Endothelial cell of umbilical vein (primary cell): Measurements from ENCODE around the gene HOMER1. TPM values are rescaled to one million over a fixed set of nuclear protein-coding genes. Genes with fewer than 3 reads are reported as not detected.

Experiments
- BruUV-seq: library from RNA; stranded (reverse); fragments of 400-500 nt; replicated peaks from 2 replicates; lab custom pipeline; 2021; lab: Mats Ljungman, UMichigan
- CTCF ChIA-PET: fragments of 300-600, 350-600 bp; sonication (Branson Sonifier 250); formaldehyde crosslinking; loops from one replicate; lab custom pipeline; 2021; ENCODE audit warnings: antibody characterized with exemption, inconsistent platforms; lab: Charles Lee
- POLR2A ChIA-PET: fragments of 300-600, 350-600 bp; sonication (Branson Sonifier 250); formaldehyde crosslinking; loops from one replicate; lab custom pipeline; 2021; ENCODE audit warnings: antibody characterized with exemption, inconsistent platforms; lab: Charles Lee
- DNase-seq: peaks from one replicate; pipeline ENCODE4 v3.0.0-alpha.2; 2011; ENCODE audit warnings: low read depth, low spot score
- FAIRE-seq: peaks from 2 replicates; lab custom pipeline; 2011; peaks lifted over from hg19 to GRCh38; lab: Jason Lieb, UNC
- H2AFZ ChIP-seq: 2 replicates; pipeline ENCODE4 v1.6.0; 2012; ENCODE audit warnings: low read depth, low read length, control low read depth, inconsistent platforms
- H3K27ac ChIP-seq: 2 replicates; pipeline ENCODE4 v1.5.1; 2011; ENCODE audit warnings: low read depth, mild to moderate bottlenecking, control low read depth, low read length, moderate library complexity; ENCODE audit not compliant: insufficient read depth
- H3K27me3 ChIP-seq, 2 experiments: 2 replicates each; pipeline versions ENCODE4 v1.6.0 to v1.6.1; 2011; ENCODE audit warnings: low read length in 2 of 2, mixed read lengths in 1 of 2; ENCODE audit not compliant: control insufficient read depth in 2 of 2, insufficient read depth in 2 of 2
- H3K36me3 ChIP-seq, 2 experiments: 2 replicates in 1 of 2; 3 replicates in 1 of 2; pipeline ENCODE4 v1.5.1; 2011; ENCODE audit warnings: low read length in 2 of 2, mild to moderate bottlenecking in 1 of 2, moderate library complexity in 1 of 2; ENCODE audit not compliant: control insufficient read depth in 2 of 2, insufficient read depth in 2 of 2; ENCODE audit errors: extremely low read depth in 1 of 2
- H3K4me1 ChIP-seq: 3 replicates; pipeline ENCODE4 v1.5.1; 2011; ENCODE audit warnings: mild to moderate bottlenecking, low read length; ENCODE audit not compliant: control insufficient read depth, insufficient read depth; ENCODE audit errors: extremely low read depth
- H3K4me2 ChIP-seq: 2 replicates; pipeline ENCODE4 v1.6.1; 2011; ENCODE audit warnings: low read length, control low read depth, mixed read lengths; ENCODE audit not compliant: insufficient read depth
- H3K4me3 ChIP-seq, 3 experiments: fragments of 200-600 bp in 1 of 3; sonication (generic), shearing (Covaris generic) in 1 of 3; replicated peaks in 1 of 3; 2 replicates each; pipeline ENCODE4 v1.5.1; 2011 to 2016; ENCODE audit warnings: control low read depth in 3 of 3, low read length in 3 of 3, mild to moderate bottlenecking in 2 of 3, inconsistent platforms in 1 of 3, low read depth in 1 of 3, moderate library complexity in 1 of 3; ENCODE audit not compliant: insufficient read depth in 1 of 3
- H3K79me2 ChIP-seq: 2 replicates; pipeline ENCODE4 v1.6.0; 2012; ENCODE audit warnings: low read length, inconsistent platforms; ENCODE audit not compliant: control insufficient read depth, insufficient read depth
- H3K9ac ChIP-seq: replicated peaks from 2 replicates; pipeline ENCODE3; 2011; ENCODE audit warnings: low read length, control low read depth; ENCODE audit not compliant: insufficient read depth; ENCODE audit errors: extremely low read depth
- H3K9me1 ChIP-seq: replicated peaks from 3 replicates; pipeline ENCODE4 v1.6.0; 2011; ENCODE audit warnings: mild to moderate bottlenecking, low read length; ENCODE audit not compliant: control insufficient read depth, insufficient read depth; ENCODE audit errors: extremely low read depth
- H3K9me3 ChIP-seq: replicated peaks from 2 replicates; pipeline ENCODE4 v1.5.1; 2012; ENCODE audit warnings: low read length, inconsistent platforms; ENCODE audit not compliant: control insufficient read depth, insufficient read depth
- H4K20me1 ChIP-seq: replicated peaks from 2 replicates; pipeline ENCODE3; 2011; ENCODE audit warnings: mild to moderate bottlenecking, low read length; ENCODE audit not compliant: control insufficient read depth, insufficient read depth; ENCODE audit errors: extremely low read depth
- EZH2 ChIP-seq: IDR thresholded peaks from 2 replicates; pipeline ENCODE4 v1.6.1; 2012; ENCODE audit warnings: borderline replicate concordance, low read depth, mild to moderate bottlenecking, moderate library complexity, low read length, inconsistent platforms; ENCODE audit not compliant: severe bottlenecking
- FOS ChIP-seq: IDR thresholded peaks from 2 replicates; pipeline ENCODE4 v1.6.1; 2011; ENCODE audit warnings: mild to moderate bottlenecking, low read length, moderate library complexity, borderline replicate concordance; ENCODE audit not compliant: insufficient read depth
- GATA2 ChIP-seq: IDR thresholded peaks from 2 replicates; pipeline ENCODE4 v1.7.0; 2011; ENCODE audit warnings: low read depth, mild to moderate bottlenecking, moderate library complexity, mixed read lengths, low read length; ENCODE audit not compliant: insufficient read length, insufficient read depth
- JUN ChIP-seq: IDR thresholded peaks from 2 replicates; pipeline ENCODE4 v1.6.1; 2011; ENCODE audit warnings: borderline replicate concordance, low read depth; ENCODE audit not compliant: insufficient read length, insufficient read depth
- MYC ChIP-seq: IDR thresholded peaks from one replicate; pipeline ENCODE4 v1.6.1; 2011; ENCODE audit warnings: mild to moderate bottlenecking, low read depth, low read length
- POLR2A ChIP-seq: IDR thresholded peaks from 2 replicates; pipeline ENCODE4 v1.6.1; 2012; ENCODE audit warnings: low read depth, mild to moderate bottlenecking, control low read depth, low read length
- POLR2AphosphoS5 ChIP-seq: IDR thresholded peaks from 2 replicates; pipeline ENCODE4 v1.6.1; 2012; ENCODE audit warnings: low read depth, mild to moderate bottlenecking, control low read depth, low read length, moderate library complexity; ENCODE audit not compliant: insufficient read depth
- dilution Hi-C: fragments of 300-500 bp; cut with MboI; formaldehyde crosslinking; loops from one replicate; pipeline ENCODE4 v1.15.0; 2019; ENCODE audit warnings: low sequenced_read_pairs; ENCODE audit not compliant: extremely low pct_ligation_motif_present
- intact Hi-C: fragments of 100-400 bp; cut with micrococcal nuclease; formaldehyde crosslinking; loops from one replicate; pipeline ENCODE4 v1.10.0; 2022
- polyA plus RNA-seq, 4 experiments: library from polyadenylated mRNA; depleted of rRNA in 3 of 4; stranded (reverse) in 3 of 4; unstranded in 1 of 4; fragments of >200 nt; gene quantifications; 2 replicates each; pipeline versions ENCODE4 v1.2.1 to v1.2.3, GENCODE V29; 2011 to 2012; ENCODE audit warnings: missing spikeins in 1 of 4
- total RNA-seq: library from RNA; stranded (reverse); gene quantifications from 2 replicates; pipeline ENCODE4 v1.2.3, GENCODE V29; 2021
- TF ChIP-seq, protein P1 (sequence below), 2 donors: IDR thresholded peaks; 1 replicate in 1 of 2; 2 replicates in 1 of 2; pipeline ENCODE4 v1.5.1; 2011; ENCODE audit warnings: low read length in 2 of 2, mild to moderate bottlenecking in 2 of 2, moderate library complexity in 2 of 2, control low read depth in 1 of 2, inconsistent platforms in 1 of 2, low read depth in 1 of 2; ENCODE audit not compliant: insufficient read depth in 1 of 2; ENCODE audit errors: extremely low read depth in 1 of 2
- TF ChIP-seq, protein P2 (sequence below): IDR thresholded peaks from 2 replicates; pipeline ENCODE4 v1.6.1; 2011; ENCODE audit not compliant: insufficient read depth, insufficient read length

HOMER1 gene
- total and polyA plus RNA-seq, 2 donors (not counting 3 experiments of a cell fraction or from before 2014, with no cell fraction given), result 0.57 to 3.9 TPM

GRCh38 chr5:79486116-79486515 is 27.8 kb downstream of the HOMER1 start:
- Histone ChIP-seq H2AFZ (no peak overlapping the region), H3K36me3 (no peaks in the 10 kb centered on the region), H3K27ac (no peak overlapping the region), H3K4me1 (no peaks in the 10 kb centered on the region), H3K4me2 (no peak overlapping the region), H4K20me1 (no peaks in the 10 kb centered on the region), H3K27me3 (no peaks in the 10 kb centered on the region), H3K4me3 (no peak overlapping the region), H3K79me2 (no peaks in the 10 kb centered on the region), H3K9ac (no peak overlapping the region), H3K9me3 (no peaks in the 10 kb centered on the region), H3K9me1 (no peaks in the 10 kb centered on the region)
- BruUV-seq, result no TSS peak
- no peak for DNase-seq
- no peak for FAIRE-seq
- TF ChIP-seq POLR2AphosphoS5, result no peak
- TF ChIP-seq, protein P1, sequence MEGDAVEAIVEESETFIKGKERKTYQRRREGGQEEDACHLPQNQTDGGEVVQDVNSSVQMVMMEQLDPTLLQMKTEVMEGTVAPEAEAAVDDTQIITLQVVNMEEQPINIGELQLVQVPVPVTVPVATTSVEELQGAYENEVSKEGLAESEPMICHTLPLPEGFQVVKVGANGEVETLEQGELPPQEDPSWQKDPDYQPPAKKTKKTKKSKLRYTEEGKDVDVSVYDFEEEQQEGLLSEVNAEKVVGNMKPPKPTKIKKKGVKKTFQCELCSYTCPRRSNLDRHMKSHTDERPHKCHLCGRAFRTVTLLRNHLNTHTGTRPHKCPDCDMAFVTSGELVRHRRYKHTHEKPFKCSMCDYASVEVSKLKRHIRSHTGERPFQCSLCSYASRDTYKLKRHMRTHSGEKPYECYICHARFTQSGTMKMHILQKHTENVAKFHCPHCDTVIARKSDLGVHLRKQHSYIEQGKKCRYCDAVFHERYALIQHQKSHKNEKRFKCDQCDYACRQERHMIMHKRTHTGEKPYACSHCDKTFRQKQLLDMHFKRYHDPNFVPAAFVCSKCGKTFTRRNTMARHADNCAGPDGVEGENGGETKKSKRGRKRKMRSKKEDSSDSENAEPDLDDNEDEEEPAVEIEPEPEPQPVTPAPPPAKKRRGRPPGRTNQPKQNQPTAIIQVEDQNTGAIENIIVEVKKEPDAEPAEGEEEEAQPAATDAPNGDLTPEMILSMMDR (IDR thresholded peaks at IDR 0.05; ENCODE audit: extremely low read depth in 1 of 2, insufficient read depth in 1 of 2, low read depth in 1 of 2, low read length in 2 of 2), result no peak
- TF ChIP-seq, protein P2, sequence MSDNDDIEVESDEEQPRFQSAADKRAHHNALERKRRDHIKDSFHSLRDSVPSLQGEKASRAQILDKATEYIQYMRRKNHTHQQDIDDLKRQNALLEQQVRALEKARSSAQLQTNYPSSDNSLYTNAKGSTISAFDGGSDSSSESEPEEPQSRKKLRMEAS, result no peak
- no peak for TF ChIP-seq FOS
- no peak for TF ChIP-seq GATA2
- TF ChIP-seq MYC, result no peak
- no peak for TF ChIP-seq EZH2
- TF ChIP-seq POLR2A, result no peak
- TF ChIP-seq JUN, result no peak
- intact Hi-C loops, result no loop called here
- POLR2A ChIA-PET, result no interaction called here
- dilution Hi-C loops, result no loop called here
- CTCF ChIA-PET, result interaction anchor here (1.7 kb wide), 1 partner anchor 461 kb away, joined by 5 read pairs; no protein-coding TSS in a partner anchor
